ENCODE data around the gene LOXL3. TPM values are rescaled to one million over a fixed set of nuclear protein-coding genes. Genes with fewer than 3 reads are reported as not detected.
"Not testable (repeated sequence)": the region's sequence is repeated elsewhere in the genome, so short reads cannot be mapped to it uniquely, and the experiment has no call there.

The LOXL3 gene
- total RNA-seq, 1 donor from 2014 or later: 0.85 TPM

DNA sequence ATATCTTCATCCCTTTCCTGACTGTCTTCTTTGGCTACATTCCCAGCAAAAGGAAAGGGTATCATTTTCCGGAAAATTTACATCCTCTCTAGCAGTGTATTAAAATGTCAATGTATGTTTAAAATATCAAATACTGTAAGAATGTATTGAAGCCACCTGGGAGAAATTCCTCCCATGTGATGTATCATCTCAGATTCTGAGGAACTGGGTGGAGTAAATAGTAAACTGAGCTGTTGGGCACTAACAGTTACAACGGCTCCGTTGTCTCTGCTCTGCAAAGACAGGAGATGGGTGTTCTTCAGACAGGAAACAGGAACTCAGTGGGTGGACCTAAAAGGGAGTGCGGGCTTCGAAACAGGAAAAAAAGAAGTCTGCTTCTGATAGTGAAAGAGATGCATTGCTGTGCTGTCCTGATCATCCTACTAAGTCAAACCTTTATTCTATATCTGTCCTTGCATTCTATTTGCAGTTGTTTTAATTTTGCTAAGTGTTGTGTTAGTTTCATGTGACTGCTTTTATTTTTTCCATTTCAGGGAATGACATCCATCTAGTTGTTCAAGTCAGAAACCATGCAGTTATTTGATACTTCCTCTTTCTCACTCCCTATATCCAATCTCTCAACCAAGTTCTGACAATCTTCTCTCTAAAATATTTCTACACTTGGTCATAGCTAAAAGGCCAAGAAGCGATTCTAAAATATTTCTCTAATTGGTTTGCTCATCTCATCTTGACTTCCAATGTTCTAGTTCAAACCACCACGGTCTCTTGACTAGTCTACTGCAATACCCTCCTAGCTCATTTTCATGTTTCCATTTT, 20.2 kb upstream of the LOXL3 start:
- DNase-seq: peak; percentile 30

DNA sequence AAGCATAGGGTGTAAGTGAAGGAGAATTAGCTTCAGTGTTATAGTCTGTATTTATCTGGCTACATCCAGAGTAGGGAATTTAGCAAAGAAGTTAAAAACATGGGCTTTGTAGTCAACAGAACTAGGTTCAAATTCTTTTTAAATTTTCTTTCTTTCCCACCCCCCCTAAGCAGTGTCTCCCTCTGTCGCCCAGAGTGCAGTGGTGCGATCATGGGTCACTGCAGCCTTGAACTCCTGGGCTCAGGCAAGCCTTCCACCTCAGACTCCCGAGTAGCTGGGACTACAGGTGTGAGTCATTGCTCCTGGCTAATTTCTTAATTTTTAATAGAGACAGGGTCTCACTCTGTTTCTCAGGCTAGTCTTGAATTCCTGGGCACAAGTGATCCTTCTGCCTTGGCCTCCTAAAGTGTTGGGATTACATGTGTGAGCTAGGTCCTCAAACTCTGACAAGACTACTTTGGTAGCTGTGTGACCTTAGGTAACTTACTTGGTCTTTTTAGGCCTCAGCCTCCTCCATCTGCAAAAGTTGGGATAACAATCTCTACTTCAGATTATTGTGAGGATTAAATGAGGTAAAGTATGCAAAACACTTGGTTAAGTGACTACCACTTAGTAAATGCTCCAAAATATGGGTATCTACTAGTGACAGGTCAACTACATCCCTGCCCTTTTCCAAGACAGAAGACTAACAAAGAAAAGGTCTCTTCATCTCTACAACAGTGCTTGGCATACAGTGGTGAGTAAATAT, 18.6 kb upstream of the LOXL3 start:
- DNase-seq: no peak

DNA sequence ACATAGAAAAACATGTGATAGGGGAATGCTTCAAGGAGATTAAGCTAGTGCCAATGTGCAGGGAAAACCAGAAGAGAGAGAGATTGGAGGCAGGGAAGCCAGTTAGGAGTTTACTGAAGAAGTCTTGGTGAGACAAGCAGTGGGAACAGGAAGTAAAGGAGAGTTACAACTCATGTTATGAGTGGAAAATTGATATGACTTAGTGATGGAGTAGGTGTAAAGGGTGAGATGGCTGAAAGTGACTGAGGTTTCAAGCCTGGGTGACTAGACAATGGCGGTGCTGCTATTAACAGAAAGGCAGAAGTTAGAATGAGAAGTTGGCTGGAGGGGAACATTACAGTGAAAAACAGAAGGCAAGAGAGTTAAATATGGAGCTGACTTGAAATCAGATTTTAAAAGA, 17.3 kb upstream of the LOXL3 start:
- DNase-seq: no peak

DNA sequence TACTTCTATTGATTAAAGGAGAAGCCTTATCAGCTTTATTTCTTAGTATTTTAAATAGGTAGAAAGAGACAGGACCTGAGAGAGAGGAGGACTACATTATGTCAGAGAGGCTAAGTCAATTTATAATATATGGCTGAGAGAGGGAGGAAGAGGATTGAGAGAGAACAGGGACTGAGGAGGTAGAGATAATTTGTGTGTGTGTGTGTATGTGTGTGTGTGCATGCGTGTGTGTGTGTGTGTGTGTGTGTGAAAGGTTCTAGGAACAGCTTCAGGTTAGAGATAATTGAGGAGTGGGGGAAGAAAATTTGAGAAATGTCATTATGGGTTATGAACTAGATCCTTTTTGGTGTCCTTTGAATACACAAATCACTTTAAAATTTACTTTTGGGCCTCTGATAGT, 15.9 kb upstream of the LOXL3 start:
- DNase-seq: no peak

DNA sequence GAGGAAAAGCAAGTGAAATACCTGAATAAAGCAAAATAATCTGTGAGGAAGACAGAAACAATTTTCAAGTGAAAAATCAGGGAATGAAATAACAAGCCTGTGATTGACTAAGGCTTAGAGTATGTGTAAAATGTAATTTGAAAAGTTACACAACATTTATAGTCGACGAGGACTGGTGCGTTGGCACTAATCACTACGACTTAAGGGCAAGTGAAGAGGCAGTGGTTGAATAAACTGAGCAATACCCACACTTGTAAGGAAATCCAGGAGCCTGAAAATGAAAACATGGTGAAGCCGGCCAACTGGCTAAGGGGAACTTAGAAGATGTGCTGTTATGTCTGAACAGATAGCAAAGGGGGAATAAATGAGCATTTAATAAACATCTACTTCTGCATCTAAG, 14.1 kb upstream of the LOXL3 start:
- DNase-seq: no peak

DNA sequence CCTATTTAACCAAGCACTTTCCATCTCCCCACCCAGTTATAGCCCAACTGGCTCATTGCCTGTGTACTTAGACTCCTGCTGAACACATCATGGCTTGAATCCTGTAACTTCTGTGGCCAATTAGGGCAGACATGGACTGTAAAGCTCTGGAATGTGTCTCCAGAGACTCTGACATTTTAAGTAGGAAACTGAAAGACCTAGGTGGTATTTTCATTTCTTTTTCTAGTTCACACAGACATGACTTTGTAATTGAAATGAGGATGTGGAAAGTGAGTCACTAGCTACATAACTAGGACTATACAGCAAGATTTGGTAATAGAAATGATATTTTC, 13.0 kb upstream of the LOXL3 start:
- DNase-seq: no peak

DNA sequence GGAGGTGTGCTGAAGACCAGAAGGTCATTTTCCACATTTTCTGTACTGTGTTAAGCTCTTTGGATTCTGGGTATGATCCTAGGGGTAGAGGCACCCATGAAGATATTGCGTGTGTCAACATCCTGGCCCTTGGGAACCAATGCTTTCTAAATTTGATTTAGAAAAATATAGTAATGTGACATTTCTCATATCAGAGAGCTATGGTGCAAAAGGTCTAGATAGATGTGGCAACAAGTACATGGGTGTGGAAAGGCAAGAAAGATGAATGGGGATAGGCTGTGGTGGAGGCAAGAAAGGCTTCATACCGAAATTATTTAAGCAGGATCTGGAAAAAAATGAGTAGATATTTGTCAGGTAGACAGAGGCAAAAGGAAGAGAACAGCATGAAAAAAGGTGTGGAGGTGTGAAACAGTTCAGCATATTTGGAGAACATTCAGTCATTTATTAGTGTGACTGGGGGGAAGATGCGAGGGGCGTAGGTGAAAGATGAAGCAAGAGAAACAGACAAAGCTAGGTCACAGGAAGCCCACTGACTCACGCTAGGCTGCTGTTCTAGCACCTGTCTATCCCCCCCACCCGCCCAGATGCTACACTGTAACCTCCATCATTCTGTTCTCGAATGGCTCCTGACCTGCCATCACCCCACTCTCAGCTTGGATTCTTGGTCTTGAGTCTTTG, 12.5 kb upstream of the LOXL3 start:
- DNase-seq: no peak

DNA sequence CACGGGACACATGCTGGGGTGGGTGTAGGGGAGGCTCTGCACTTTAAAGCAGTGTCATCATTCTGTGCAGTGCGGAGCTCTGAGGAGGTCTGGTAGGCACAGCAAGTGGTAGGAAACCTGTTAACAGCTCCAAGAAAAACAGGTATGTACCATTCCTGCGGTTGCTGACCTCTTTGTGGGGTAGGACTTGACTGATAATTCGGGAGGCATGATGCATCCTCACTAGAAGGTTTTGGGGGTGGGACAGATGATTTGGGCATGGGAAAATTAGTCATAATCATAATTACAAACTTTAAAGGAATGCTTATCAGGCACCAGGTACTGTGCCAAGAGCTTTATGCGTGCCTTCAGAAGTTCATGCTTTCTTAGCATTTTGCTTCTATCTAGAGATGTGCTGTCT, 10.5 kb upstream of the LOXL3 start:
- no peak for DNase-seq

DNA sequence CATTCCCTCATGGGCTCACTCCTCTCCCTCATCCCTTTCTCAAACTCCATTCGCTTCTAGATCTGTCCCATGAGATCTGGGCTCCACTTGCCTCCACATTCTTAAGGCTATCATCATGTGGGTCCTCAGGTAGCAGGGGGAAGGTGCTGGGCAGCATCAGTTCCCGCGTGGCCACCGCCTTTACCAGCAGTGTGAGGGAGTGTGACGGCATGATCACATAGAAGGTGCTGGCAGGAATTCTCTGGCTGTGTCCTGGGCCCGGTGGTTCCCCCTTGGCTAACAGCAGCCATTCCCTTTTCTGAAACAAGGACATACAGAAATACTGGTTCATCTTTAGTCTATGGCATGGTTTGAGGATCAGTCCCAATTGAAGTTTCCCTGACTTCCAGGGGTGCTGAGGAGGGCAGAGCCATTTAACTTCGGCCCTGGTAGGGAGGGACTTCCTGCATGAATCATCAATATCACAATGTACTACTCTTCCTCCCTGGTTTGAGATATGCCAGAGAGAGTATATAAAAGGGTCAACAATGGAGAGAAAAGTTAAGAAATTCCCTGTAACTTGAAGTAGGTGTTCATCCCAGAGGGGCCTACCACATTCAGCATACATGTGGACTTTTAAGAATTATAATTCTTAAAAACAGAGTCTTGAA, 8.5 kb upstream of the LOXL3 start:
- DNase-seq: no peak

DNA sequence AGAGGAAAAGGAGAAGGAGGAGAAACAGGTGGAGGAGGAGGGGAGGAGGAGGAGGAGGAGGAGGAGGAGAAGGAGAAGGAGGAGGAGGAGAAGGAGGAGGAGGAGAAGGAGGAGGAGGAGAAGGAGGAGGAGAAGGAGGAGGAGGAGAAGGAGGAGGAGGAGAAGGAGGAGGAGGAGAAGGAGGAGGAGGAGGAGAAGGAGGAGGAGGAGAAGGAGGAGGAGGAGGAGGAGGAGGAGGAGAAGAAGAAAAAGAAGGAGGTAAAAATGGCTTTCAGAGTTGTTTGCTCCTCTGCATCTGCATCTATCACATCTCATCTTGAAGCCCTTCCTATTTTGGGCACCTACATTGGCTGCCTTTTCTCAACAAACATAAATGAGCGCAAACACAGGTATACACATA, 7.3 kb upstream of the LOXL3 start:
- DNase-seq: not testable (repeated sequence)

DNA sequence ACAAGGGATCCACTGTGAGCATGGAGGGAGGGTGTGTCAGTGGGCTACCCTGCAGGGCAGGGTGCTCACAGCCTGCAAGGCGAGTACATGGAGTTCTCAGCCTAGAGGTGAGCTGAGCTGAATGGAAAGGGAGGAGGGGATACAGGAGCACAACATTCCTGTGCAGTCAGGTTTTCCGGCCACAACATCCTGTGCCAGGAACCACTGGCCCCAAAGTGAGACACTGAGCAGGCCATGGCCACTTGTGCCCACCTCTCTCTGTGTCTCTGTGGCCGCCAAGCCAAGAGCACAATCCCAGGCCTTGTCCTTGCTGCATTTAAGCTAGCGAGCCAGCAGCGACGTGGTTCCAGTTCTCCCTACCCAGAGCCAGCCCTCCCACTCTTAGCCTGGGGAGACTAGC, 6.8 kb upstream of the LOXL3 start:
- DNase-seq: no peak

DNA sequence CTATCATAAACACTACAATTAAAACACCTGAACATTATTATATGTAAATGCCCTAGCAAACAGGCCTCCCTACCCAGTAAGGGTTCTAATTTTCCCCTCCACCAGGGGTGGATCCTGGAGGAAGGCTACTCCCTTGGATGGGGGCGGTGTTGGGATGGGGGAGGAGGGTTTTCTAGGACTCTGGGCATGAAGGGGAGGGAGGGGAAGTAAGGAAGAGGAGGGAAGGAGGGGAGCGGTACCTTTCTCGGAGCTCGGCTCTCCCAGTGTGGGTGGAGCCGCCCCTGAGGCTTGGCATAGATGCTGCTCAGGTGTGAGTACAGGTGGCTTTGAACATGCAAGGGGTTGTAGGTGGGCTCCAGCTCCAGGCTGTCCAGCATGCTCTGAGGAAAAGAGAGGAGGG, 6.2 kb upstream of the LOXL3 start:
- DNase-seq: no peak

DNA sequence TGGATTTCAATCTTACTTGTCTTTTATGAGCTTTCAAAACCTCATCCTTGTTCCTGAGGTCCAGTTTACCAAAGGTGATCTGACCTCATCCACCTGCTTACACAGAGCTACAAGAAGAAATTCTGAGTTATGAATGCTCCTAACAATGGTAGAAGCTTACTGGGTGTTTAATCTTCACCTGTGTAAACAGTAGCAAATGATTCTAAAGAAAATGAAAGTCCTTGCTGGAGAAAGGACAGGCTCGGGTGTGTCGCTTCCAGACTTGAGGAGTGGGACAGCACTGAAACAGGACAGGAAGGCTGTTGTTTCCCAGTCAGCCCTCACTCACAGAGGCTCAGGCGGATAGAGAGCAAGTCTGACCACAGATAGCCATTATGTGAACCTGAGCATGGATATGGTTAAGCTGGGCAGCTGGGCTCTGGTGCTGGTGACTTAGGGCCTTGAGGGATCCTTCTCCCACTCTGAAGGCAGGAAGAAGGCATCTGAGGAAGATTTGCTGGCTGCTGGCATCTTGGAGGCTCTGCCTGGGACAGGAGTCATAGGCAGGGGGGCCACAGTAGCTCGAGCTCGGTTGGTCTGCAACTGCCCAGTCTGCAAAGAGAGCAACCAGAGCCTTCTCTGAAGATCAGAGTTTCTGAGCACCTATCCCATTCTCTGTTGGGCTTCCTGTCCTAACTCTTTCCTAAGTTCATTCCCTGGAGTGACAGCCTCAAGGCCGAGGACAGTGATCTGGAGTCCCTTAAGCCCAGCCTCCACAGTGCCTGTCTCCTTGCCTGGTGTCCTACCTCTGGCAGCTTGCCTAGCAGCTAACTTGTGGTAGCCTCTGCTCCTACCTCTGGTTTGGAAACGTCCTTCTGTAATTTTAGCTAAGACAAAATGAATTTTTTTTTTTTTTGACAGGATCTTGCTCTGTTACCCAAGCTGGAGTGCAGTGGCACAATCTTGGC, 4.8 kb upstream of the LOXL3 start:
- DNase-seq: no peak

DNA sequence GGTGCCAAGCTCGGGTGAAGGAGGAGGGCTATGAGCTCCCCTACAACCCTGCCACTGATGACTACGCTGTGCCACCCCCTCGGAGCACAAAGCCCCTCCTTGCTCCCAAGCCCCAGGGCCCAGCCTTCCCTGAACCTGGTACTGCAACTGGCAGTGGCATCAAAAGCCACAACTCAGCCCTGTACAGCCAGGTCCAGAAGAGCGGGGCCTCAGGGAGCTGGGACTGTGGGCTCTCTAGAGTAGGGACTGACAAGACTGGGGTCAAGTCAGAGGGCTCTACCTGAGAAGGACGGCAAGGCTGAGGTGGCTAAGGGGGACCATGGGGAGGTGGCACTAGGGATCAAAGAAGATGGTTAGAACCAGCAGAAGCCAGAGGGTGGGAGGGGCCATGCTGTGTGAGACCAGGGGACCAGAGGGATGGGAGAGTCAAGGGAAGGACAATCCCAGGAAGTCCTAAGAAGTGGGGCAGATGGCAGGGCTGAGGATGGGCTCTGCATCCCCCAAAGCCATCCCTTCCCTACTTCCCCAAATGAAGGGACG, 3.2 kb upstream of the LOXL3 start:
- no peak for DNase-seq

DNA sequence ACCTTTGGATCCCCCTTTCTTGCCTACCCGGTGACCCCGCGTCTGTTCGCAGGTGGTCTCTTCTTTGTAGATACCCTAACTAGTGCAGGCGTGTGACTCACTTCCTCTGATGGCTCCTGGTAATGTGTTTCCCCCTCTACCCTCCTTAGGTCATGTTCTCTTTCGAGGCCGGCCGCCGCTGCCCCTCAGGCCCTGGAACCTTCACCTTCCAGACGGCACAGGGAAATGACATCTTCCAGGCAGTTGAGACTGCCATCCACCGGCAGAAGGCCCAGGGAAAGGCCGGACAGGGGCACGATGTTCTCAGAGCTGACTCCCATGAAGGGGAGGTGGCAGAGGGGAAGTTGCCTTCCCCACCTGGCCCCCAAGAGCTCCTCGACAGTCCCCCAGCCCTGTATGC, 2.4 kb upstream of the LOXL3 start:
- no peak for DNase-seq

DNA sequence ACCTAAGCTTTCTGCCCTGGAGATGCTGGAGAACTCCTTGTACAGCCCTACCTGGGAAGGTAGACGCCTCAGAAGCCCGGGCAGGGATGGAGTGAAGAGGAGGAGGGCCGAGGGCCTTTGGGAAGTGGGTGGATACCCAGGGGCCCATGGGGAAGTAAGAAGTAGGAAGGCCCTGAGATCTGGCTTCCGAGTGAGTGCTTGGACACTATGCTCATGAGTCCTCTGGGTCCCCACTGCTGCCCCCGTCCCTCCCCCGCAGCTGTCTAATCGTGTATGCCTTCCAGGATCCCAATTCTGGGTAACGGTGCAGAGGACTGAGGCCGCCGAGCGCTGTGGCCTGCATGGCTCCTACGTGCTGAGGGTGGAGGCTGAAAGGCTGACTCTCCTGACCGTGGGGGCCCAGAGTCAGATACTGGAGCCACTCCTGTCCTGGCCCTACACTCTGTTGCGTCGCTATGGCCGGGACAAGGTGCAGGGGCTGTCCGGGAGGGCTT, 1.9 kb upstream of the LOXL3 start:
- no peak for DNase-seq

DNA sequence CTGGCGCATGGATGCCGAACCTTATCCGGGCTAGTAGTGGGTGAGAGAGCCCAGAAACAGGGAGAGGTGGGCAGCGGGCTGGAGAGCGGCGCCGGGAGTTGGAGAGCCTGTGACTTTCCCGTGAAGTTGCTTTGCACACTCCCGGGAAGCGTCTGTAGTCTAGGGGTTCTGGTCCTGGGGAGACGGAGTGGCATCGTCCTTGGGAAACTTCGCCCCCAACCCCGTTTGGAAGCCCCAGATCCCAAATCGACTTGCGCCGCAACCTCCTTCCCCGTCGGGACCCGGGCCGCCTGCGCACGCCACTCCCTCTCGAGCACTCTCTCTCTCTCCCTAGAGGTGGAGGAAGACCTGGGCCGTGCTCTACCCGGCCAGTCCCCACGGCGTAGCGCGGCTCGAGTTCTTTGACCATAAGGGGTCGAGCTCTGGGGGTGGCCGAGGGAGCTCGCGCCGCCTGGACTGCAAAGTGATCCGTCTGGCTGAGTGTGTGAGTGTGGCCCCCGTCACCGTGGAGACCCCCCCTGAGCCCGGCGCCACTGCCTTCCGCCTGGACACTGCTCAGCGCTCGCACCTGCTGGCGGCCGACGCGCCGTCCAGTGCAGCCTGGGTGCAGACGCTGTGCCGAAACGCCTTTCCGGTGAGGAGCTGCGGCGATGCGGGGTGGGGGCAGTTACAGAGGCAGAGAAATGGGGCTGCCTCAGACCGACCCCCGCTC, 1.2 kb upstream of the LOXL3 start:
- DNase-seq: peak; percentile 53

DNA sequence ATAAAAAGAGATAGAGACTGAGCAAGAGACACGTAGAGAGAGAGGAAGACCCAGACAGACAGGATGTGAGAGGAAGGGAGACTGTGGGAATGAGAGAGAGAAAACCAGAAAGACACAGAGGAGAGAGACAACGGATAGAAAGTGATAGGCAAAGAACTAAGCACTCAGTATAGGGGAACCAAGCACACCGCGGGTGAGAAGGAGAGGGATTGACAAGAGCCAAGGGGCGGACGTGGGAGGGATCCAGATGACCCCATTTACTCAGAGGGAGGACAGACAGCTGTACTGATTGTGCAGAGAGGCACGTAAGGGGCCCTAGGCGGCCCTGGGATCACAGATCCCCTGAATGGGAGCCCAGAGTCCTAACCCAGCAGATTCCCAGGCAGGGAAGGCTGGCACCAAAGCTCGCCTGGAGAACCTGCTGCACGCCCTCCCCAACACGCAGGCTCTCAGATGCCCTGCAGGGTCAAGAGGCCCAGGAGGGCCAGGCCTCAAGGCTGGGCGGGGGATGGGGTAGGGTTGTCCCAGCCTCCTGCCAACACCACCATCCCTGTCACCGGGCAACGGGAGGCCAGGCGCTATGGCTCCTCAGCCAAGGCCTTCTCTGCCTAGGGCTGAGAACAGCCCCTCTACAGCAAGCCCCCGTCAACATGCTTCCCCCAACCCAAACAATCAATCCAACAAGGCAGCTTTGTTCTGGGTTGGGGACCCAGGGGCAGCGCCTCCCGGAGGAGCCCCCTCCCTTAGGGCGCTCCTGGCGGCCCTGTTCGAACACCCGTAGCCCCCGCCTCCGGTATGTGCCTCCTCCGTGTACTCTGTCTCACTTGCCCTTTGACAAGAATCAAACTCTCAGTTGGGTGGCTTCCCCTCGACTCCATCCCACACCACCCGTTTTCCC, 579 bp downstream of the LOXL3 start:
- no peak for DNase-seq

DNA sequence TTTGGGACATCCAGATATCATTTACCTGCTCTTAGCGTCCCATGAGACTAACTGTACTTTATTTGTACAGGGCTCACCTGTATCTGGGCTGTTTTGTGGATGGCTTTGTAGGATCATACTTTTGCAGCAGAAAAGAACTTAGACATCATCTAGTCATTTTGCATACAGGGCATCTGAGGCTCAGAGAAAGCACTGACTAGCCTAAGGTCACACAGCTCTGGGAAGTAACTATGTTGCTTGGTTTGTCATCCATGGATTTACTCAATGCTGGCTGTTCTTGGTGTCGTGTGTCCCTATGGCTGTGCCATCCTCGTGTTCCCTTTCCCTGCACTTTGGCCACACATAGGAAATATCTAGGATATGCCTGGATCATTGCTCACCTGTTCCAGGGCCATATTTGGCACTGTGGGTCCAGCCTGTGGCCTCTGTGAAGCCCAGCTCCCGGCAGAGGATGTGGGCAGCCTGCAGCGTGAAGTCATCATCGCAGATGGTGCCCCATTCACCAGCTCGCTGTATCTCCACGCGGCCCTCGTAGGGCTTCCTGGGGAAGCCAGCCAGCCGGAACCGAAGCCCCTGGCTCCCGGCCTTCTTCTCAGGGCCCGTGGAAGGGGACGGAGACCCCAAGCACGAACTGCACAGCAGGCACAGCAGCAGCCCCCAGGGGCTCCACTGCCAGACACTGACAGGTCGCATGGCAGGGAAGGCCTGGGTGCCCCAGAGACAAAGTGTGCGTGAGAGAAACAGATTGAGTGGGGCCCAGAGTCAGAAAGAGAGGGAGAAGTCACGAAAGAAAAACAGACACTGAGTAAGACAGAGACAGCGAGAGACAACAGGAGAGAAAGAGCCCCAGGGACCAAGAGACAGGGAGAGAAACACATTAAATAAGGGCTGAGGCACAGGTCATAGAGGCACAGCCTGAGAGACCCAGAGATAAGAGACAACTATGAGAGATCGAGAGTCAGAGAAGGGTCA, 1.5 kb downstream of the LOXL3 start:
- DNase-seq: no peak
